Uterus (tissue), 2 donors: ENCODE data around the gene R3HCC1L.

ENCODE experiments used
- POLR2A ChIP-seq, 2 donors: fragments of 450-650 bp; IDR thresholded peaks; one replicate each; pipeline ENCODE4 v1.6.1; 2016; ENCODE audit warnings: antibody characterized with exemption in 2 of 2, mild to moderate bottlenecking in 1 of 2, moderate library complexity in 1 of 2
- TF ChIP-seq, protein P1 (sequence below), 4 experiments: fragments of 200-600 bp in 2 of 4; fragments of 450-650 bp in 2 of 4; sonication (generic) in 2 of 4; IDR thresholded peaks; one replicate each; pipeline ENCODE4 v1.5.1; 2016 to 2019; ENCODE audit warnings: antibody characterized with exemption in 4 of 4, mild to moderate bottlenecking in 2 of 4, moderate library complexity in 1 of 4

DNA sequence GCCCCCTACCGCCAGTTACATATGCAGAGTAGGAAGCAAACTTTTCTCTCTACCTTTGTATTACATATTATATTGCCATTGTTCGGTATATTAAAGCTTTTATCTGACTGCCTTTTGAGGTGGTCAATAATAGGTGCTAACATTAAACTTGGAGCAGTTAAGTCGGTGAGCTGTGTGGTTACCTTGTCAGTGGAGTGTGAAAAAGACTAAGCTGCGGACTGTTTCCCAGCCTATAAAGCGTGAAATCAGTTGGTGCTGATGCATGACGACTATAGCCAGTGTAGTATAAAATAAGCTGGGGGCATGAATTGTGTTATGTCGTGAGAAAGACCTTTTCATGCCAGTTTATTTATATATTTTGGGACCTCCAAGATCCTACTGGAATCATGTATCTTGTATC, 33.7 kb downstream of the R3HCC1L start:
- TF ChIP-seq, protein P1, sequence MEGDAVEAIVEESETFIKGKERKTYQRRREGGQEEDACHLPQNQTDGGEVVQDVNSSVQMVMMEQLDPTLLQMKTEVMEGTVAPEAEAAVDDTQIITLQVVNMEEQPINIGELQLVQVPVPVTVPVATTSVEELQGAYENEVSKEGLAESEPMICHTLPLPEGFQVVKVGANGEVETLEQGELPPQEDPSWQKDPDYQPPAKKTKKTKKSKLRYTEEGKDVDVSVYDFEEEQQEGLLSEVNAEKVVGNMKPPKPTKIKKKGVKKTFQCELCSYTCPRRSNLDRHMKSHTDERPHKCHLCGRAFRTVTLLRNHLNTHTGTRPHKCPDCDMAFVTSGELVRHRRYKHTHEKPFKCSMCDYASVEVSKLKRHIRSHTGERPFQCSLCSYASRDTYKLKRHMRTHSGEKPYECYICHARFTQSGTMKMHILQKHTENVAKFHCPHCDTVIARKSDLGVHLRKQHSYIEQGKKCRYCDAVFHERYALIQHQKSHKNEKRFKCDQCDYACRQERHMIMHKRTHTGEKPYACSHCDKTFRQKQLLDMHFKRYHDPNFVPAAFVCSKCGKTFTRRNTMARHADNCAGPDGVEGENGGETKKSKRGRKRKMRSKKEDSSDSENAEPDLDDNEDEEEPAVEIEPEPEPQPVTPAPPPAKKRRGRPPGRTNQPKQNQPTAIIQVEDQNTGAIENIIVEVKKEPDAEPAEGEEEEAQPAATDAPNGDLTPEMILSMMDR (IDR thresholded peaks at IDR 0.05) = no peak
- TF ChIP-seq POLR2A (IDR thresholded peaks at IDR 0.05) = no peak
